NCI-H82 (cell line): ENCODE results near the gene FRG2.
"Not testable (repeated sequence)": the region's sequence is repeated elsewhere in the genome, so short reads cannot be mapped to it uniquely, and the experiment has no call there.

Experiments
- DNase-seq: peaks from one replicate; lab custom pipeline; 2025; lab: John Stamatoyannopoulos, UW

The FRG2 gene

DNA sequence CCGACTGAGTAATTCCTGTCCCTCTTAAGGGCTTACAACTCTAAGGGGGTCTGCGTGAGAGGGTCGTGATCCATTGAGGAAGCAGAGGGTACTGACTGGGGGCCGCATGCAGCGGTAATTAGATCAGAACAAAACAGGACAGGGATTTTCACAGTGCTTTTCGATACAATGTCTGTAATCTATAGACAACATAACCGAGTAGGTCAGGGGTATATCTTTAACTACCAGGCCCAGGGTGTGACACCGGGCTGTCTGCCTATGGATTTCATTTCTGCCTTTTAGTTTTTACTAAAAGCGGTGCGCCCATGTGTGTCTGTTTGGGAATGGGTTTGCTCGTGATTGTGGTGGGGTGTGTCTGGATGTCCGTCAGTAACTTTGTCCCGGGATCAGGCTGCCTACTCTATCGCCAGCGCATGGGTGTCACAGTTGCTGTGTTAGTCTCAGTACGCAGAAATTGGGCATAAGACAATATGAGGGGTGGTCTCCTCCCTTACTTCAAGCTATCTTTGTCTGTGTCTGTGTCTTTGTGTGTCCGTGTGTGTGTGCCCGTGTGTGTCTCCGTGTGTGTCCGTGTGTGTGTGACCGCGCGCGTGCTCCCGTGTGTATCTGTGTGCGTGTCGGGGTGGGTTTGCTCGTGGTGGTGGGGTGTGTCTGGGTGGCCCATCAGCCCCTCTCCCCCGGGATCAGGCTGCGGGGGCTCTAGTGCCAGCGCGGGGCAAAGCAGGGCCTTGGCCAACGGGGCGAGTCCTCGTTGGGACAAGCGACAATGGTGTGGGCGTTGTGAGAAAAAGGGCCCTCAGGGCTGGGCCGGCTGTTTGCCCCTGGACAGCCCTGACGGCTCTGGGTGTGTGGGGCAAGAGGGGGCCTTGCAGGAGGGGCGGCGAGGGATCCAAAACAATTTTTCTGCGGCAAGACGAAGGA is 10.4 kb downstream of the FRG2 start:
- DNase-seq = no peak

DNA sequence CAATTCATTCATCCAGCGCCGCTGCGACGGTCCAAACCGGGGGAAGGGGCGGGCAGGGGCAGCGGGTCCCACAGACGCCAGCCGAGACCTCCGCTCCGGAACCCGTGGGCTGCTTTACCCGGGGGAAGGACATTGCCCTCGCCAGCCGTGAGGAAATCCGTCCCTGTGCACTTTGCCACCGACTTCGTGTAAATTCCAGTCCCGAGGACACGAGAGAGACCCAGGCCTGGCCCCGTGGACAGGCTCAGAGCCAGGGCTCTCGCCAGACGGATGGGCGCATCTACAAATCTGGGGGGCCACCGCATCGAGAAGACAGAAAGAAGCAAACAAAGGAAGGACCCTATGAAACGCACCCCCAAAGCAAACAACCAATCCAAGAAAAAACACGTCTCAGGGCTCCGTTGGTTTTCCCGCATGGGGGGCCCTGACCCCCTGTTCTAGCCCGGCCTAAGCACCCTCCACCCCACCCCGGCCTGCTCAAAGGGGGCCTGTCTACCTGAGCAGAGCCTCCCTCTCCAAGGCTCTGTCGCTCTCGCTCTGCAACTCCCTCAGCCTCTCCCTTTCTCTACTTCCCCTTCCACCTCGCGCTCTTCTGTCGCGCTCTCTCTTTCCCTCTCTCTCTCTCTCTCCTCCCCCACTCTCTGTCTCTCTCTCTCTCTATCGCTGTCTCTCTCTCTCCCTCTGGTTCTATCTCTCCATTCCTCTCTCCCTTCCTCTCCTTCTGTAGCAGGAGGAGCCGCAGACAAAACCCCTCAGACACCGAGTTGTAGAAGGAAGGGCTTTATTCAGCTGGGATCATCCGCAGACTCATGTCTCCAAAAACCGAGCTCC is 11.3 kb downstream of the FRG2 start:
- DNase-seq = no peak

DNA sequence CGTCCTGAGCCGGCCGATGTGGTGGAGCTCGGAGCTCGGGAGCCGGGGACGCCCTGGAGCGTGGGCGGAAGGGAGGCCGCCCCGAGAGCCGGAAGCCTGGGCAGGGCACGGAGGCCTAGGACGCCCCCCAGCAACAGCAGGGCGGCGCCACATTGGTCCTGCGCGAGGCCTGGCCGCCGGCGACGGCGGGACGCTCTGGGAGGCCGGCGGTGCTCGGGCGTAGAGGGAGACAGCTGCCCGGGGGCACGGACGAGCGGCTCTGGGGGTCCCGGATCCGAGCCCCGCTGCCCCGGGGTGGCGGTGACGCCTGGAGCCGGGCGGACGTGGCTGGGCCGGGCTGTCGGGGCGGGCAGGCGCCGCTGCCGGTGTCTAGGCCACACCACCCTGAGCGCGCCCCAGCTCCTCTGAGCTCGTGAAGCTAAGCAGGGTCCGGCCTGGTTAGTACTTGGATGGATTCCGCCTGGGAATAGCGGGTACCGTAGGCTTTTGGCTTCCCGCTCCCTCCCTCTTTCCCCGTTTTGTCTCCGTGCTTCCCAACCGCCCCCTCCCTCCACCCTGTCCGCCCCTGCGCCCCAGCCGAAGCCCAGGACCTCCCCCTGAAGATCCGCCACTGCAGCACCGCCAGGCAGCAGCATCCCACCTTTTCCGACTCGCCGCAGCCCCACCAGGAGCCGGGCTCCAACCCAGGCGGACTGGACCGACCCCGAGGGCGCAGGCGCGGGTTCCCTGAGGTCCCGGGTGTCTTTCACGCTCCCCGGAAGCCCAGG is 12.1 kb downstream of the FRG2 start:
- DNase-seq = no peak

DNA sequence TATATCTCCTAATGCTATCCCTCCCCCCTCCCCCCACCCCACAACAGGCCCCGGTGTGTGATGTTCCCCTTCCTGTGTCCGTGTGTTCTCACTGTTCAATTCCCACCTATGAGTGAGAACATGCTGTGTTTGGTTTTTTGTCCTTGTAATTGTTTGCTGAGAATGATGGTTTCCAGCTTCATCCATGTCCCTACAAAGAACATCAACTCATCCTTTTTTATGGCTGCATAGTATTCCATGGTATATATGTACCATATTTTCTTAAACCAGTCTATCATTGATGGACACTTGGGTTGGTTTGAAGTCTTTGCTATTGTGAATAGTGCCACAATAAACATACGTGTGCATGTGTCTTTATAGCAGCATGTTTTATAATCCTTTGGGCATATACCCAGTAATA is 37.1 kb downstream of the FRG2 start:
- not testable (repeated sequence) for DNase-seq

DNA sequence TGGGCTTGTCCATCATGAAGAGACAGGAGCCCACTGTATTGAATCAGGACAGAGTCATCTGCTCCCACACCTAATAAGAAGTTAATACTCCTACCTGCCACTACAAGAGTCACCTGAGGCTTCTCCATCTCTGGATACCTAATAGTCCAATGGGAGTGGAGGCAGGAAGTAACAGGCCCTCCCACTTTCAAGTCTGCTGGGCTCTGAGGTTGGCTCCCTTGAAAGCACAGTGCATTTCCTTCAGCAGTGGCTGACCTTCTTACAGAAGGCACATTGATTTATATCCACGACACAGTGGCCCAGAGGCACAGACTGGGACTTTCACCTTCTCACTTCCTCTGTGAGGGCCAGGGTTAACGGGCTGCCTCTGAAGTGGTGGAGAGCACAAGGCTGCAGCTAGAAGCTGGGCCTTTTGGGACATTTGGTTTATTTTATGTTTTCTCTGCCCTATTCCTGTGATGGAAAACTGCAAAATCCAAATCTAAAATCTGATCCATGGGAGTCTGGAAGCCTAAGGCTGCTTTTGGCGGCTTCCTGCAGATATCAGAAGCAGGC is 38.1 kb downstream of the FRG2 start:
- no peak for DNase-seq

DNA sequence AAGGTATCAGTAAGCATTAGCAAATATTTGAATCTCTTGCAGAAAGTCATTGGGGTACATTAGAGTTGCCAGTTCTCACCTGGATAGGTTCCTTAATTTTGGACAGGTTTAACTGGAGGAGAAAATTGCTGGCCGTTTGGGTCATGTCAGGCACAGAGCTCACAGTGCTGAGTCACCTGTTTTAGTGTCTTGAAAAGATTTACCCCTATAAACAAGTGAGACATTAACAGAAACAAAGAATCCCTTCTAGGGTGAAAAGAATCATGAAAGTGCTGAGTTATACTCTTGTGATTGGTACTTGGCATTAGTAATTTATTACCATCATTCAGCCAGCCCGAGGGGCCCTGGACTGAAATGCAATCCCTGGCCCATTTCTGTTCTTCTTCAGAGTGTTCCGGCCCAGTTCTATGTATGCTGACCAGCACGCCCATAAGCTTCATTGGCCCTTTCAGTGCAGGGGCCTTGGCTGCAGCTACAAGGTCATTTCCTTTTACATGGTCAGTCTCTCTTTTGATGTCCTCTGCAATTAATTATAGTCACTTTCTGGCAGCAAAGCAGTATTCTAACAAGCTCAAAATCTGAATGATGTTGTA is 41.3 kb downstream of the FRG2 start:
- not testable (repeated sequence) for DNase-seq

DNA sequence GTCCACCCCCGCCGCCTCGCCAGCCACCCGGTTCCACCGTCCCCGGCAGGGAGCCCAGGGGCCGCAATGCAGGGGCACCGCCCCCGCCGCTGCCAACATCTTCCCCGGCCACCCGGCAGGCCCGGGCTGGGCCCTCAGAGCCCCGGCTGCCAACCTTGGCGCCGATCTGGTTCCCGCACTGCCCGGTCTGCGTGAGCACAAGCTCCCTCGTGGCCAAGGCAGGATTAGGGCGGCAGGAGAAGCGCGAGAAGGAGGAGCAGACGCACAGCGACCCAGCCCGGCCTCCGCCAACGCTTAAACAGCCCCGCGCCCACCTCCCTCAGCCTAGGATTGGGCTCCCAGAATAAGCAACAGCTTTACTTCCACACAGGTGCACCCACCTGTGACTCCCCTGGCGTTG is 42.4 kb downstream of the FRG2 start:
- DNase-seq = not testable (repeated sequence)

DNA sequence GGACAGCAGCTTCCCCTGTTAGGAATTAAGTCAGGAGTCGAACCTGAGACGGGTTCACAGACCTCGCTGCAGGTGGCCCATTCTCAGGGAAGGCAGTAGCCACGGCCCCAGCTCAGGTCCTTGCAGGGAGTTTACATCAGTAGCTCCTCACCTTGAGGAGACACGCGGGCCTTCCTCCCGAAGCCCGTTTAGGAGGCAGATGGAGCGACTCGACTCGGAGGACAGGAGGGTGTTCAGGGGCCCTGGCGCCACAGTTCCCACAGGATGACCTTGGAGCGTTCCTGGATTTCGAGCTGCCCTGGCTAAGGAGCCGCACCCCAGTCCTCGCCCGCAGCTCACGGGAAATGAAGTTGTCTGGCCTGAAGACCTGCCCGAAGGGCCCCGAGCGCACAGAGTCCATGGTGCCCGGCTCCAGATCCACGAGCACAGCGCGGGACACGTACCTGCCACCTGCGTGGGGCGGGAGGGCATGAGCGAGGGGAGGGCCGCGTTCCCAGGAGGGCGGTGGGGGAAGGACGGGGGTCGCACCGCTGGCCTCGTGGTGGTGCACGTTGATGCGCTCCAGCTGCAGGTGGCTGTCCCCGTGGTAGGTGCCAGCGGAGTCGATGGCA is 43.0 kb downstream of the FRG2 start:
- not testable (repeated sequence) for DNase-seq

DNA sequence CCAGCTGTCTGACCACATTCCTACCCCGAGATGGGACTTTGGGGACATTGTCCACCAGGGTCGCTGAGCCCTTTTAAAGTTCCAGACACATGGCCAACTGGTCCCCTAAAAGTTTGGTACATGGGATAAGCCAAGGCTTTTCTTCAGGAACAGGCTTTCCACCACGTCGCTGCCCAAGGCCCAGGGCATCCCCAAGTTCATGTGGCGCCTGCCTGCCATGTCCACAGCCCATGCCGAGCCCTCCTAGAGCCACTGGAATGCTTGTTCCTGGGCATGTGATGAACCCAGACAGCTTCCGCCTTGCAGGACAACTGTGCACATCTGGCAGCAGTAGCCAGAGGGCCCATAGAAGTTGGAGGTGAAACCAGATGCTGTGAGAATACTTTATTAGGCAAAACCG is 45.1 kb downstream of the FRG2 start:
- no peak for DNase-seq

DNA sequence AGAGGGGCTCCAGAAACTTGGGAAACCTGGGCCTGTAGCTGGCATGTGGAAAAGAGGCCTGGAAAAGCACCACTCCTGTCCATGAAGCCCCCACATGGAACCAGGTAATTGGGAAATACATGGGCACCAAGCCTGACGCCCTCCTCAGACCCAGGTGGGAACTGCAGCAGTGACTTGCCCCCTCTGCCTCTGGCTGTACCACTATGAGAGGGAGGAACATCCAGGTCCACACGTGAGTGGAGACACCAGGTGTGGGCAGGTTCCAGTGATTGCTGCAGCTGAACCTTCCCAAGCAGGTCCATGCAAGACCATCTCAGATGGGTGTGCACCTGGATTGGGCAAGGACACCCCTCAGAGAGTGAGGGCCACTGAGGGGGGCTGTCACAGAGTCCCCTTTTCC is 46.8 kb downstream of the FRG2 start:
- not testable (repeated sequence) for DNase-seq

DNA sequence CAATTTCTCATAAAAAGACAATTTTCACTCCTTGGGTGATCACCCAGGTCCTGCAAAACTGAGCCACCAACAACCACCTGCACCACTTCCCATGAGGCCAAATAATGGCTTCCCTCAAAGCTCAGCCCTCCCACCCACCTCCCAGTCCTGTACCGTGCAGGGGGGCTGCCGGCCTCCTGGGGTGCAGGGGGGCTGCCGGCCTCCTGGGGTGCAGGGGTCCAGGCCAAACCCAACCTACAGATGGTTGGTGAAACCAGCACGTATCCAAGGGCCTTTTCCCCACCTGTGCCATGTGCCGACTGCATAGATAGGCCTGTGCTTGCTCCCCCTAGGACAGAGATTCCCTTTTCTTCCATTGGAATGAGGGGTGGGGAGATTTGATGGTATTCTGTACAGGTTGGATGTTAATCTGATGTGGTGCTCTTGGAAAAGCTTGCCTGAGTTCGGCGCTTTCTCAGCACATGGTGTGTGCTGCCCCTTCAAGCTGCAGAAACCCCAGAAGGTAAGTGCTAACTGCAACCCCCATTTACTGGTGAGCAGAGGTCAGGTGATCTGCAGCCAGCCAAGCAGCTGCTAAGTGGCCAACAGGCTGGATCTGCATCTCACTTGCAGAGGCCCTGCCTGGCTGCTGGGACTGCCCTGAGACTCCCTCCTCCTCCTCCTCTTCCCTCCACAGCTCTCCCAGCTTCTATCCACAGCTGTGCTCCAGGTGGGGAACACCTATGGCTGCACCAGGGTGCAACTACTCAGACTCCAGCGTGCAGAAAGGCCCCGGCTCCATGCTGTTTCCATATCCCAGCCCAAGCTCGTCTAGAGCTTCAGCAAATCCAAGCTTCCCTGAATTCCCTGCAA is 47.6 kb downstream of the FRG2 start:
- DNase-seq = no peak
